CD4-positive, alpha-beta memory T cell (primary cell): ENCODE results near the gene GAS7. TPM values are rescaled to one million over a fixed set of nuclear protein-coding genes. Genes with fewer than 3 reads are reported as not detected.

Experiments used
- CTCF ChIA-PET: fragments of 350-600 bp; sonication (Branson Sonifier 250); formaldehyde crosslinking; loops from one replicate; lab custom pipeline; 2021; ENCODE audit warnings: inconsistent platforms; ENCODE audit not compliant: partially characterized antibody; lab: Charles Lee
- POLR2A ChIA-PET: fragments of 350-600 bp; sonication (Branson Sonifier 250); formaldehyde crosslinking; loops from one replicate; lab custom pipeline; 2021; ENCODE audit not compliant: partially characterized antibody; lab: Charles Lee
- DNase-seq, 5 donors: peaks; one replicate each; pipeline versions ENCODE4 v3.0.0 to v3.0.0-alpha.2; 2020 to 2022; ENCODE audit warnings: mixed read lengths in 1 of 5
- H3K27ac ChIP-seq: one replicate; pipeline ENCODE4 v1.7.0; 2013; ENCODE audit warnings: low read depth, low read length
- H3K27me3 ChIP-seq: 2 replicates; pipeline ENCODE4 v1.7.0; 2013; ENCODE audit warnings: mild to moderate bottlenecking, low read length, moderate library complexity; ENCODE audit not compliant: insufficient read depth
- H3K36me3 ChIP-seq: 2 replicates; pipeline ENCODE4 v1.7.0; 2013; ENCODE audit warnings: mild to moderate bottlenecking, low read length, moderate library complexity; ENCODE audit not compliant: insufficient read depth
- H3K4me1 ChIP-seq: 2 replicates; pipeline ENCODE4 v1.7.0; 2013; ENCODE audit warnings: mild to moderate bottlenecking, low read length, moderate library complexity; ENCODE audit not compliant: insufficient read depth
- H3K4me3 ChIP-seq, 2 donors: one replicate each; pipeline ENCODE4 v1.7.0; 2013; ENCODE audit warnings: low read length in 2 of 2, mild to moderate bottlenecking in 1 of 2
- H3K9me3 ChIP-seq, 2 donors: one replicate each; pipeline ENCODE4 v1.7.0; 2013; ENCODE audit warnings: low read length in 2 of 2, control low read depth in 1 of 2; ENCODE audit not compliant: control insufficient read depth in 1 of 2
- H3K27ac Mint-ChIP-seq, 7 donors: one replicate each; pipeline ENCODE4 v1.8.0; 2020 to 2021; ENCODE audit warnings: mixed read lengths in 7 of 7, mild to moderate bottlenecking in 6 of 7, inconsistent platforms in 3 of 7, moderate library complexity in 3 of 7
- H3K27me3 Mint-ChIP-seq, 2 donors: one replicate each; pipeline ENCODE4 v1.8.0; 2020 to 2021; ENCODE audit warnings: mixed read lengths in 2 of 2
- H3K36me3 Mint-ChIP-seq, 2 donors: one replicate each; pipeline ENCODE4 v1.8.0; 2020 to 2021; ENCODE audit warnings: mixed read lengths in 2 of 2, inconsistent platforms in 1 of 2, mild to moderate bottlenecking in 1 of 2
- H3K4me1 Mint-ChIP-seq, 4 donors: one replicate each; pipeline ENCODE4 v1.8.0; 2020 to 2021; ENCODE audit warnings: mixed read lengths in 4 of 4, mild to moderate bottlenecking in 1 of 4
- H3K4me3 Mint-ChIP-seq, 8 donors: one replicate each; pipeline ENCODE4 v1.8.0; 2020 to 2021; ENCODE audit warnings: mixed read lengths in 8 of 8, mild to moderate bottlenecking in 7 of 8, moderate library complexity in 6 of 8, inconsistent platforms in 3 of 8
- H3K9me3 Mint-ChIP-seq, 8 donors: one replicate each; pipeline ENCODE4 v1.8.0; 2020 to 2021; ENCODE audit warnings: mixed read lengths in 8 of 8, mild to moderate bottlenecking in 5 of 8, inconsistent platforms in 3 of 8, moderate library complexity in 1 of 8
- intact Hi-C: fragments of 100-400 bp; cut with micrococcal nuclease; formaldehyde crosslinking; loops from one replicate; pipeline ENCODE4 v1.15.1; 2023
- polyA plus RNA-seq, 2 donors: library from polyadenylated mRNA; unstranded; fragments of 300-500 nt; fragmentation: Illumina TruSeq; gene quantifications; one replicate each; pipeline ENCODE4 v1.2.3, GENCODE V29; 2021
- total RNA-seq, 2 experiments: library from RNA; stranded (reverse); gene quantifications; one replicate each; pipeline ENCODE4 v1.2.3, GENCODE V29; 2021

The GAS7 gene
- total and polyA plus RNA-seq, 4 experiments from 2014 or later = 0.42 to 5.2 (median 3.0) TPM

GRCh38 chr17:9937241-9937761 is 261.1 kb downstream of the GAS7 start:
- Histone ChIP-seq H3K27me3 (no peaks in the 10 kb centered on the region), H3K4me1 (no peaks in the 10 kb centered on the region), H3K36me3 (no peaks in the 10 kb centered on the region), H3K9me3 (no peaks in the 10 kb centered on the region), H3K4me3 (no peak overlapping the region), H3K27ac (no peak overlapping the region)
- Mint-ChIP-seq H3K27ac (no peak overlapping the region), H3K27me3 (peaks cover 0 to 2% of the 10 kb centered on the region in 2 donors), H3K36me3 (peaks cover 0 to 3% of the 10 kb centered on the region in 2 donors), H3K9me3 (peaks cover 0 to 10% (median 5%) of the 10 kb centered on the region in 8 donors), H3K4me1 (no peaks in the 10 kb centered on the region), H3K4me3 (no peak overlapping the region)
- intact Hi-C loops = no loop called here
- POLR2A ChIA-PET = no interaction called here
- DNase-seq = no peak
- CTCF ChIA-PET = interaction anchor here (1.0 kb wide), 1 partner anchor 12 kb away, joined by 4 read pairs; no protein-coding TSS in a partner anchor

- Mint-ChIP-seq H3K9me3 (peaks cover 0 to 10% (median 5%) of the 10 kb centered on the region in 8 donors), H3K27ac (no peak overlapping the region), H3K4me3 (no peak overlapping the region), H3K27me3 (peaks cover 0 to 1% of the 10 kb centered on the region in 2 donors), H3K4me1 (no peaks in the 10 kb centered on the region), H3K36me3 (peaks cover 0 to 3% of the 10 kb centered on the region in 2 donors)
- H3K4me3 ChIP-seq = no peak overlapping the region
- ChIA-PET POLR2A (no interaction called here), CTCF (interaction anchor here (0.6 to 2.3 kb wide), 2 partner anchors 51 to 277 kb away, joined by 4 to 5 read pairs; no protein-coding TSS in a partner anchor)
- H3K27me3 ChIP-seq = no peaks in the 10 kb centered on the region
- no peaks in the 10 kb centered on the region for H3K4me1 ChIP-seq
- H3K27ac ChIP-seq = no peak overlapping the region
- H3K36me3 ChIP-seq = no peaks in the 10 kb centered on the region
- H3K9me3 ChIP-seq = no peaks in the 10 kb centered on the region
- intact Hi-C loops = no loop called here
- DNase-seq = no peak
These were observed 262.3 kb downstream of the GAS7 start for GRCh38 chr17:9936095-9936494.

GRCh38 chr17:9935408-9935807 is 263.0 kb downstream of the GAS7 start:
- peaks cover 0 to 10% (median 5%) of the 10 kb centered on the region in 8 donors for H3K9me3 Mint-ChIP-seq
- no peaks in the 10 kb centered on the region for H3K4me1 ChIP-seq
- H3K27me3 ChIP-seq = no peaks in the 10 kb centered on the region
- H3K27ac ChIP-seq = no peak overlapping the region
- no peaks in the 10 kb centered on the region for H3K9me3 ChIP-seq
- POLR2A ChIA-PET = no interaction called here
- CTCF ChIA-PET = interaction anchor here (1.0 to 2.3 kb wide), 2 partner anchors 10 to 52 kb away, joined by 3 to 5 read pairs; no protein-coding TSS in a partner anchor
- H3K4me3 ChIP-seq = no peak overlapping the region
- DNase-seq = no peak
- H3K27ac Mint-ChIP-seq = no peak overlapping the region
- peaks cover 0 to 1% of the 10 kb centered on the region in 2 donors for H3K27me3 Mint-ChIP-seq
- intact Hi-C loops = no loop called here
- no peaks in the 10 kb centered on the region for H3K4me1 Mint-ChIP-seq
- peaks cover 0 to 3% of the 10 kb centered on the region in 2 donors for H3K36me3 Mint-ChIP-seq
- no peak overlapping the region for H3K4me3 Mint-ChIP-seq
- H3K36me3 ChIP-seq = no peaks in the 10 kb centered on the region

- H3K27ac Mint-ChIP-seq = no peak overlapping the region
- H3K4me3 Mint-ChIP-seq = no peak overlapping the region
- H3K36me3 Mint-ChIP-seq = no peaks in the 10 kb centered on the region
- Histone ChIP-seq H3K4me1 (no peaks in the 10 kb centered on the region), H3K27ac (no peak overlapping the region), H3K9me3 (no peaks in the 10 kb centered on the region), H3K27me3 (no peaks in the 10 kb centered on the region), H3K36me3 (no peaks in the 10 kb centered on the region), H3K4me3 (no peak overlapping the region)
- POLR2A ChIA-PET = no interaction called here
- DNase-seq = no peak
- CTCF ChIA-PET = interaction anchor here (0.7 to 2.3 kb wide), 4 partner anchors 9 to 1876 kb away, joined by 3 to 5 read pairs (median 4); no protein-coding TSS in a partner anchor
- intact Hi-C loops = no loop called here
- no peaks in the 10 kb centered on the region for H3K4me1 Mint-ChIP-seq
- peaks cover 1 to 3% of the 10 kb centered on the region in 2 donors for H3K27me3 Mint-ChIP-seq
- H3K9me3 Mint-ChIP-seq = peaks cover 0 to 10% (median 5%) of the 10 kb centered on the region in 8 donors
These were observed 264.1 kb downstream of the GAS7 start for GRCh38 chr17:9934331-9934730.

- H3K4me3 ChIP-seq = no peak overlapping the region
- no peaks in the 10 kb centered on the region for H3K4me1 Mint-ChIP-seq
- H3K9me3 Mint-ChIP-seq = peaks cover 0 to 2% (median 0%) of the 10 kb centered on the region in 8 donors
- H3K27me3 Mint-ChIP-seq = peaks cover 1 to 3% of the 10 kb centered on the region in 2 donors
- H3K27ac Mint-ChIP-seq = no peak overlapping the region
- no peak overlapping the region for H3K4me3 Mint-ChIP-seq
- no peaks in the 10 kb centered on the region for H3K27me3 ChIP-seq
- CTCF ChIA-PET = no interaction called here
- no peaks in the 10 kb centered on the region for H3K4me1 ChIP-seq
- H3K36me3 ChIP-seq = no peaks in the 10 kb centered on the region
- POLR2A ChIA-PET = no interaction called here
- no peak overlapping the region for H3K27ac ChIP-seq
- intact Hi-C loops = no loop called here
- no peak for DNase-seq
- no peaks in the 10 kb centered on the region for H3K9me3 ChIP-seq
- no peaks in the 10 kb centered on the region for H3K36me3 Mint-ChIP-seq
These were observed 265.9 kb downstream of the GAS7 start for GRCh38 chr17:9932491-9932890.

- Histone ChIP-seq H3K27ac (no peak overlapping the region), H3K4me1 (no peaks in the 10 kb centered on the region), H3K27me3 (no peaks in the 10 kb centered on the region), H3K9me3 (no peaks in the 10 kb centered on the region), H3K36me3 (no peaks in the 10 kb centered on the region), H3K4me3 (no peak overlapping the region)
- Mint-ChIP-seq H3K4me1 (no peaks in the 10 kb centered on the region), H3K36me3 (no peaks in the 10 kb centered on the region), H3K9me3 (no peaks in the 10 kb centered on the region), H3K27me3 (peaks cover 1 to 3% of the 10 kb centered on the region in 2 donors), H3K27ac (no peak overlapping the region), H3K4me3 (no peak overlapping the region)
- no peak for DNase-seq
- ChIA-PET POLR2A (no interaction called here), CTCF (no interaction called here)
- intact Hi-C loops = no loop called here
These were observed 267.2 kb downstream of the GAS7 start for GRCh38 chr17:9931144-9931741.

GRCh38 chr17:9929871-9930270 is 268.5 kb downstream of the GAS7 start:
- intact Hi-C loops = loop anchor here (10.0 kb wide), 2 partner anchors 425 to 915 kb away; no protein-coding TSS in a partner anchor
- CTCF ChIA-PET = interaction anchor here (1.0 to 4.7 kb wide), 2 partner anchors 12 to 299 kb away, joined by 3 to 23 read pairs; no protein-coding TSS in a partner anchor

More at GRCh38 chr17:9929871-9930270, 268.5 kb downstream of the GAS7 start:
- Histone ChIP-seq H3K27me3 (no peaks in the 10 kb centered on the region), H3K27ac (no peak overlapping the region), H3K4me1 (no peaks in the 10 kb centered on the region), H3K36me3 (no peaks in the 10 kb centered on the region), H3K9me3 (no peaks in the 10 kb centered on the region), H3K4me3 (no peak overlapping the region)
- H3K27me3 Mint-ChIP-seq = peaks cover 1 to 3% of the 10 kb centered on the region in 2 donors
- H3K4me3 Mint-ChIP-seq = no peak overlapping the region
- H3K9me3 Mint-ChIP-seq = no peaks in the 10 kb centered on the region
- no peak overlapping the region for H3K27ac Mint-ChIP-seq
- no peaks in the 10 kb centered on the region for H3K36me3 Mint-ChIP-seq
- H3K4me1 Mint-ChIP-seq = peaks cover 0 to 1% (median under 1%) of the 10 kb centered on the region in 4 donors
- POLR2A ChIA-PET = no interaction called here
- DNase-seq = no peak
